HG03575 (cell line): ENCODE data around the gene GNAT3.

Experiments
- ATAC-seq: cut with Tn5 transposase; IDR thresholded peaks from one replicate; pipeline ENCODE4 v1.9.1; 2021; ENCODE audit not compliant: unreplicated experiment, insufficient number of reproducible peaks, low FRiP score; ENCODE audit errors: extremely low read depth

The GNAT3 gene

DNA sequence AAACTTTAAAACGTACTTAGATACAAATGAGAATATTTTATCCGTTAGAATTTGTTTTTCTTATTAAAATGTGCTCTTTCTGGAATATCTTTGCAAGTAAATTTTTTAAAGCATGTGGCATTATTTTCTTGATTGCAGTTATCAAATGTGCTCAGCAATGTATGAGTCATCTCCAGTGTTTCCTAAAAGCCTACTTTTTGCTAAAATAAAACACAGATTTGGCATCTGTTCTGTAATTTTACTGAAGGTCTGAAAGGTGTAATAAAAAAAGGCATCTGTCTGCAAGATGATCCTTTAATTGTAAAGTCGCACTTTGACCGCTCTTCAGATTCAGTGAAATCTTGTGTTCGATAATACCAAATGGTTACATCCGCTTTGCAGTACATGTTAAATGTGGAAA lies 3.4 kb downstream of the GNAT3 start:
- no peak for ATAC-seq

DNA sequence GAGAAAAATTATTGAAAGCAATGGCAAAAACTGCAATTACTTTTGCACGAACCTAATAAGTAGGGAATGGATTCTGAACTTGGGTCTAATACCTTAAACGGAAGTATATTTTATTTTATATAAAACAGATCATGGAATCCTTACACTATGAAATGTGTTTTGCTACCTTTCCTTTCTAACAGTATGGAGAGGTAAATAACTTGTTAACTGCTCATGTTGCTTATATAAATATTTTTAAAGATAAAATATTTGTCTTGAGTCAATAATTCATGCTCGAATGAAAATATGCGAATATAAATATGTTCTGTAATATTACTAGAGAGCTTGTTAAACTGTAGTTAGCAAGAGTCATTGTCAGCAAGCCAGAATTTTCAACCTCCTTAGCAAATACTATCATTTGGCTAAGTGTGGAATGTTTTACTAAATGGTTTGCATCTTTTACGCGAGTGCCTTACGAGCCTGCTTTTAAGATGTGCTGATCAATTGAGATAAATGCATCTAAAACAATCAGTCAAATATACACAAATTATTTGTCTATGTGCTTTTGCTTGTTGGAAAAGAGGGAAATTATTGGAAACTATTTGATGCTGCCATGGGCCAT lies 5.9 kb downstream of the GNAT3 start:
- no peak for ATAC-seq

DNA sequence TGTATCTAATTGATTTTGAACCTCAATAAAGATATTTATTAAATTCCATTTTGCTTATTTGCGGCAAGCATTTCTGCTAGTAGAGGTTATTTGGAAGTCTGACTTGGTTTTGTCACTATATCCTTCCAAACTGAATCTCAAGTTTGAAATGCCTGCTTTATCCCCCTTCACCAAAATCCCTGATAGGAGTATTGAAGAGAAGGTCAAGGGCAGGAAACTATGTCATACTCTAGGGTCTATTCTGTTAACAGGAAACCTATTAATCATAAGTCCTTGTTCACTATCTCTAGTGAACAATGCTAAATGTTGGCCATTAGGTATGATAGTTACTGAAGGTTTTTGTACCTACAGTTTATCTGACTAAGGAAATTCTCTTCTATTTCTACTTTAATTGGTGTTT lies 11.5 kb downstream of the GNAT3 start:
- ATAC-seq = no peak

DNA sequence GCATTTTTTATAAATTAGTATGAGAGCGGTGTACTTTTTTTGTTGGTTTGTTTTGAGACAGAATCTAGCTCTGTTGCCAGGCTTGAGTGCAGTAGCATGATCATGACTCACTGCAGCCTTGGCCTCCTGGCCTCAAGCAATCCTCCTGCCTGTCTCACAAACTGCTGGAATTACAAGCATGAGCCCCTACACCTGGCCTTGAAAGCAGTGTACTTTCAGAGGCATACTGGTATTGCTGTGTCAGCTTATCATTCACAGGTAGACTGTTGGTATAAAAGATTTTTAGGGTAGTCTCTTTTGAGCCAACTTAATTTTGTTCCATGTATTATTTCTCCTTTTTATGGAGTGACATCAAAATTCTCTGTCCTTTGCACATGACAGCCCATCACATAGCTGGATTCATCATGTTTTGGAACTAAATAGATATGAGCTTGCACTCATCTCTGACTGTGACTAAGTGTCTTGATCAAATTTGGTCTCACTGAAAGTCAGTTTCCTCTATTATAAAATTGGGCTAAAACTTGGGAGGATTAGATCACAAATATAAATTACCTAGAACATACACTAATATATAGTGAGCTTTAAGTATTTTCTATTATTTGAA lies 12.4 kb downstream of the GNAT3 start:
- no peak for ATAC-seq

DNA sequence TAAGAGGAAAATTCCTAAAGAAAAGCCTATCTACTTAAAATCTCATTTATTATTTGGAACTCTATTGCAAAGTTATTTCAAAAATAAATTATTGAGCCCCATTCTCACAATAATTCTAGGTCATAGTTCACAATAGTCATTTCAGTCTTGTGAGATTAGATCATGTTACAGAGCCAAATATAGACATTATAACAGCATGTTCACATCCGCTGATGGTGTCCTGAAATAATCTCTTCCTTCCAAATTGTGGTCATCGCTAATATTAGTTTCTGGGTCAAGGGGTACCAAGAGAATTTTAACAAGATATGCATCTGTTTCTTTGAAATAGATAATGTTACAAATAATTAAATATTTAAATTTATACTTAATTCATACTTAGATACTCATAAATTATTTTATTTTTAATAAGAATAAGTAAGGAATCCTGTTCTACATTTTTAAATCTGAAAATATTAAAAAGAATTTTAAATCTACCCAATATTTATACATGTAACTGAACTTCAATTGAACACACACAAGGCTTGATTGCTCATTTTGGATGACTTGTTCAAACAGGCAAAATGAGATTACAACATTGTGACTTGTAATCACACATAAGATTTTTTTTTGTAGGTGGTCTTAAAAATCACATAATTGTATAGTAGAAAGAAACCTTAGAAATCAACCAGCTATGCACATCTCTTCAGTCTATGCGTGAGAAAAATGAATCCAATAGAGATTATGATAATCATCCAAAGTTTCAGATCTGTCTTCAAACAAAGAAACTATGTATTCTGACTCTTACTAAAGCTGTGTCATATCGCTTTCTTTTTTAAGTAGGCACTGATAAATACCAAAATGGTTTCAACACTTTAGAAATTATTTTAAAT lies 13.1 kb downstream of the GNAT3 start:
- ATAC-seq = no peak

DNA sequence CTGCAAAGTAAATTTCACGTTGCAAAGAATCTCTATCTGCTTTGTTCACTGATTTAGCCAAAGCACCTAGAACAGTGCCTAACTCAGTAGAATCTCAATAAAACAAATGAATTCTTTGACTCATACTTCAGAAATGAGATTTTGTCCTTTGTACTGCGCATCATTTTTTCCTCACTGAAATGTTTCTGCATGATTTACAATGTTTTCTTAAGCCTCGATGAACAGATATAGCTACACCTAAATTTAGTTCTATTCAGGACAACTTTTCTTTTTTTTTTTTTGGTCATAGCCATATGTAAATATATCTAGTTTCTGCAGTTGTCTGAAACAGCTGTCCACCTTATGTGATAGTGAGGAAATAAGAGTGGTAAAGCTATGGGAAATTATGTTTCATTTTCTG lies 15.3 kb downstream of the GNAT3 start:
- no peak for ATAC-seq

DNA sequence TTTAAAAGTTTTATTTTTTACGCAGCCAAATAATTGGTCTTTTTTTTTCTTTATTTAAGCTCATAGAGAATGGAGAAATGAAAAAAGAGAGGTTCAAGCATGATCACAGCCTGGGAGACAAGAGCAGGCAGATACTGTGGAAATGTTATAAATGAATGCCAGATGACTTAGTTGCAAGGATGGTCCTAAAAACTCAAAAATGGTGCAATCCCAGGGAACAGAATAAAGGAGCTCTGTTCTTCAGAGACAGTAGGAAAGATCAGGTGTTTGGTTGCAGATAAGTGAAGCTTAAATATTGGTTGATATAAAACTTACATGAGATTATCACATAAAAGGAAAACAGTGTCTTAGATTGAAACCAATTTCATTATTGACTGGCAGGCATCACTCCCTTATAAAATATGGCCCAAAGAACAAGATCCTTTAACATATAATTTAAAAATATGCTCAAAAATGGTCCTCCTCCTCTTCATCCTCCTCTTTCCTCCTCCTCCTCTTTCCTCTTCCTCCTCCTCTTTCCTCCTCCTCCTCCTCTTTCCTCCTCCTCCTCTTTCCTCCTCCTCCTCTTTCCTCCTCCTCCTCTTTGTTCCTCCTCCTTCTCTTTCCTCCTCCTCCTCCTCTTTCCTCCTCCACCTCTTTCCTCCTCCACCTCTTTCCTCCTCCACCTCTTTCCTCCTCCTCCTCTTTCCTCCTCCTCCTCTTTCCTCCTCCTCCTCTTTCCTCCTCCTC lies 18.6 kb downstream of the GNAT3 start:
- ATAC-seq = no peak

DNA sequence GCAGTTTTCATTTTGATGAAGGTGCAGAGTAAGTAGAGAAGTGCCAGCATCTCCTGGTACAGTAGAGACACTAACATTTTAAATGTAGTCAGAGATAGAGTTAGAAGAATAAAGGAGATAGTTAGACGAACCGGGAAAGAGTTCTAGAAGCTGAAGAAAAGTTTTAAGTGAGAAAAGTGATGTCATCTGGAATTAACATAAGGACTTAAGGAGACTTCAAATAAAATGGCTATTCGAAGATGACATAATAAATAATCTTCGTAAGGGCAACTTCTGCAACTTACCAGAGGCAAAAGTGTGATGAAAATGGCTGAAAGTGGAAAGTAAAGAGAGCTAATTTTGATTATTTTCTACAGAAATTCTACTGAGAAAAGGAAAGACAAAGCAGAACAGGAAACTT lies 20.4 kb downstream of the GNAT3 start:
- no peak for ATAC-seq

DNA sequence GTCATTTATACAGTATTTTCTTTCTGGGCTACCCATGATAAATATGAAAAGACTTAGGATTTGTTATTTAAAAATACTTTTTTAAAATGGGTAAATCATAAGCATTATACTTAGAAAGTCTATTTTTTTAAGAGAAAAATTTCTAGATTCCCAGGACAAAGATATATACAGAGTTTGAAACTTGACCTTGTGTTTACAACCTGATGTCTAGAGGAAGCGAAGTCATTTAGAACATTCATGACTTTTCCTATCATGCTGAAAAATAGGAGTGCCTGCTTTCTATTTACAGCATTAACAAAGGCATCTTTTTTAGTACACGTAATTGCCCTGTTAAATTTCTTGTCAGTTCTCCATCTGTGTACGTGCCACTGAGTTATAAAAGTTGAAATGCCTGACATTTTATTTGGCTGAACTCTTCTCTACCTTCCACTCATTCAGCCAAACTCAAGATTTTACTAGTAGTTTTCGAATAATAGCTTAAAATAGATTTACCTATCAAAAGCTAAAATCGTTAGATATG lies 23.0 kb downstream of the GNAT3 start:
- ATAC-seq = no peak

DNA sequence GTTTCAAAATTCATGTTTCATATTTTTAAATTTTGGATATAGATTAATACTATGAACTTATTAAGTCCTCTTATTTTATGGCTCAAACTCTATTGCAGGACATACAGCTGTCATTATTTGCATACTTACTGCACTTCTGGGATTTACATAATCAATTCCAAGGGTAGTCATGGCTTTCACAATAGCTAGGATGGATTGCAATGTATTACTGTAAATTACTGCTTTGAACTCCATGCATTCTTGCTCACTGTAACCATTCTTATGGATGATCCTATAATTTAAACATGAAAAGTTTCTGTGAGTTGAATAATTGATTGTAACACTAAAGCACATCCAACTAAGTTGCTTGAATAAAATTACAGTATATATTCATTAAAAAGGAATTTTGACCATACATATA lies 23.5 kb downstream of the GNAT3 start:
- ATAC-seq = no peak

DNA sequence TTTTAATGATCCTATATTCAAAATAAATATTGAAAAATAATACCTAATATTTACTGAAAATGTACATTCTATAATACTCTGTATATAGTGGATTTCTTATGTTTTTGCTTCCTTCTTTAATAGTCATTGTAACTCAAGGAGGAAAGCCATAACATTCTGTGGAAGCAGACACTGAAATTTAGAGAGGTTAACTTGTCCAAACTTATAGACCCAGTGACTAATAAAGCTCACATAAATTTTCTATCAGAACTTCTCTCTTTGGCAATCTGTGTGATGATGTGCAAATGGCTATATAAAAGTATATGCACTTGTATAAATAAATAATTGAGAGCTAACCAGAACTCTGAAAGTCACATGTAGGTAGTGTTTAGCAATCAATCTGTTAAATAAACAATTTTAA lies 26.1 kb downstream of the GNAT3 start:
- ATAC-seq = no peak

DNA sequence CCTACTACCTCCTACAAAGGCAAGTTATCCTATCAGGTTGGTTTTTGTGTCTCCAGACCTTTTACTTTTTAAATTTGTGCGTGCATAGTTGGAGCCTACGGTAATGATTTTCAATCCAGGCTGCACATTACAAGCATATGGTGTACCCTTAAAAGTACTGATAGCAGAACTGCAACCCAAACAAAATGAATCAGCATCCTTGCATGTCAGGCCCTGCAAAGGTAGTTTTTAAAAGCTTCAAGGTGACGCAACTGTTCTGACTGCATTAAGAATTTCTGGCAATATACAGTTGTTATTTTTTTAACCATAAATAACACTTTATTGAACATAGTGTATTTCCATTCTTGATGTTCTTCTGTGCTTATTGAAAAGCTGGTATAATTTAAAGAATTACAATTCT lies 28.9 kb downstream of the GNAT3 start:
- no peak for ATAC-seq

DNA sequence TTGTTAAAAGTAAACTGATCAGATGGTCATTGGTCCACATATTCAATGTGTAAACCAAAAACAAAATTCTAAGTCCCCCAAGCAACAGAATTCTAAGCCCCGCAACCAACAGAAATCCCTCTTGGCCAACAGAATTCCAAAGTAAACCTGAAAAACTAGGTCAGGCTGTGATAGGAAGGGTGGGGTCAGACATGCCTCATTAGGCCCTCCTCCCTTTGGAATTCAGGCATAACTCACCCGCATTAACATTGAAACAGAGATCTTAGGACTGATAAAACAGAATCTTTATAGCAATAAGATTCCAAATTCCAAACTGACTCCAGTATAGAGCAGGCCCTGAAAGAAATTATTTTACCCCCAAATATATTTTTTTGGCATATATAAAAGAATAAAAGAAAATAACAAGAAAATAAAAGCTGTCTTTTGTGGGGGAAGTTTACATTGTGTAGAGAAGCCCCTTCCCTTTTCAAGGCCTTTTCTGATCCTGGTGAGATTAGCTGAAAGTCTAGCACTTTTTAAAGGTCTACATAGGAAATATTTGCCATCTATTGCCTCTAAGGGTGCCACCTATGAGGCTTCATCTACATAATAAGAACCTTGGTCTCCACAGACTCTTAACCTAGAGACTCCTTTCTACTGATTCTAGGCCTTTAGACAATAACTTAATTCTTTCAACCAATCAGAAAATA lies 30.5 kb downstream of the GNAT3 start:
- ATAC-seq = no peak

DNA sequence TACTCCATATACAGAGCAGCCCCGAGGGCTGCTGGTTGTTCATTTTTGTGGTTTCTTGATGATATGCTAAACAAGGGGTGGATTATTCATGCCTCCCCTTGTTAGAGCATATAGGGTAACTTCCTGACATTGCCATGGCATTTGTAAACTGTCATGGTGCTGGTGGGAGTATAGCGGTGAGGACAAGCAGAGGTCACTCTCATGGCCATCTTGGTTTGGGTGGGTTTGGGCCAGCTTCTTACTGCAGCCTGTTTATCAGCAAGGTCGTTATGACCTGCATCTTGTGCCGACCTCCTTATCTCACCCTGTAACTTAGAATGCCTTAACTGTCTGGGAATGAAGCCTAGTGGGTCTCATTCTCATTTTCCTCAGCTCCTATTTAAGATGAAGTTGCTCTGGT lies 31.3 kb downstream of the GNAT3 start:
- ATAC-seq = no peak

DNA sequence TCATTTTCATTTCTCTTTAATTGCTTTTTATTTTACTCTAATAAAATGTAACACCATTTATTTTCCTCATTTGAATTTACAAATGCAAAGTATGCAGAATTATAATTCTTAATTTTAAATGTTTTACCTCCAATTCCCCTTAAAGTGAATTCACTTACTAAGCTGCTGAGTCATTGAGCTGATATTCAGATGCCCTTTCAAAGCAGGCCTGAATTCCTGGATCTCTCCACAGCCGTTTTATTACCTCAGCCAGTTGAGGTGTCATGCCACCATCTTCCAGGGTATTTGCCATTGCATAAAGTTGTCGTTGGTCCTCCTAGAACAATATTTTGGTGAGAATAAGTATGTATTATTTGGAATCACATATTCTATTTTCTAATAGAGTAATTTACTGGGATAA lies 33.2 kb downstream of the GNAT3 start:
- no peak for ATAC-seq

DNA sequence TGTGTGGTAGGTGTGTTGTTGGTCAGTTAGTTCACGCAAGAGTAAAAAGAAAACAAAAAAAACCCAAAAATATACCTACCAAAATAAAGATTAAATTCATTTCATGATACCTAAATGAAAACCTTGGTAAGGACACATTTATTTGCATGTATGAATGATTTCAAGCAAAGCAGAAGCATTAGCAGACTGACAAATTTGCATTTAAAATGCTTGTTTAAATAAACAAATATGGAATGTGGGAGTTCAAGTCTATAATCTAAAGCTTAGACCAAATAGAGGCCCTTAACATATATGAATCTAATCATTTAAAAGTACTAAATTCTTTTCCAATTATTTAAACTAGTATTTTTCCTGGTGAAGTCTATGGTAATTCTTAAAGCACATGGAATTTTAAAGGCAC lies 35.8 kb downstream of the GNAT3 start:
- no peak for ATAC-seq

DNA sequence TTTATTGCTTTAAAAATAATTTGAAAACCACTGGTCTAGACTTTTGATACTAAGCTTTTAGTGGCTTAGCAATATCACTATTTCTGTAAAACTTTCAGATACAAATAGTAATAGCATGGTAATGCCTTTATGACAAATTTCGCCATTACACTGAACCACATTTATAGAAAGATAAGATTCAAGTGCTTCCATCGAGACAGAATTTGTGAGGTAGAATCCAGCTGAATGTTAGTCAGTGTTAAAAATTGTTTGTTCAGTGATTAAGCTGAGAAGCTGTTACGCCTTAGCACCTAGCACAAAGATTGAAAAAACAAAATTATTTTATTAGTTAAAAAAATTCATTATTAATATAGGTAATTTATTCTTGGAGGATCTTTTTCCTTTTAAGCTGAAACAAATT lies 36.5 kb downstream of the GNAT3 start:
- no peak for ATAC-seq

DNA sequence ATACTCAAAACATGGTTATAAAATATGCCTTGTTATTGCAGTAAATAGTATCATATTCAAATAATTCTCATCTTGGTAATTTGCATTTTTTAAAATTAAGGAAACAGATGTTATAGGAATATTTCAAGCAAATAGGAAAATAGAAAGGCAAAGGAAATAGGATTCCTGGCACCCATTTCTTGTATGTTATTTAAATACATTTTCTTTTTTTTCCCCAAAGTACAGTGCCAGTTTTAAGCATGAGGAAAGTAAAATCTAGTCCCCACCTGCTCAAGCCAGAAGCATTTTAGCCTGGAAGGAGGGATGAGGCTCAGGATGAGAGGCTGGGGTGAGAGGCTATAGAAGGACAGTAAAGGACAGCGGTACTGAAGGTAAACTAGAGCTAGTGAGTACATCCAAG lies 38.1 kb downstream of the GNAT3 start:
- ATAC-seq = no peak
